ENCODE data around the gene CCDC127.
"Not testable (repeated sequence)": the region's sequence is repeated elsewhere in the genome, so short reads cannot be mapped to it uniquely, and the experiment has no call there.

Gene CCDC127, protein sequence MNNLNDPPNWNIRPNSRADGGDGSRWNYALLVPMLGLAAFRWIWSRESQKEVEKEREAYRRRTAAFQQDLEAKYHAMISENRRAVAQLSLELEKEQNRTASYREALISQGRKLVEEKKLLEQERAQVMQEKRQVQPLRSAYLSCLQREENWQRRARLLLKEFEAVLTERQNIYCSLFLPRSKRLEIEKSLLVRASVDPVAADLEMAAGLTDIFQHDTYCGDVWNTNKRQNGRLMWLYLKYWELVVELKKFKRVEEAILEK

DNA sequence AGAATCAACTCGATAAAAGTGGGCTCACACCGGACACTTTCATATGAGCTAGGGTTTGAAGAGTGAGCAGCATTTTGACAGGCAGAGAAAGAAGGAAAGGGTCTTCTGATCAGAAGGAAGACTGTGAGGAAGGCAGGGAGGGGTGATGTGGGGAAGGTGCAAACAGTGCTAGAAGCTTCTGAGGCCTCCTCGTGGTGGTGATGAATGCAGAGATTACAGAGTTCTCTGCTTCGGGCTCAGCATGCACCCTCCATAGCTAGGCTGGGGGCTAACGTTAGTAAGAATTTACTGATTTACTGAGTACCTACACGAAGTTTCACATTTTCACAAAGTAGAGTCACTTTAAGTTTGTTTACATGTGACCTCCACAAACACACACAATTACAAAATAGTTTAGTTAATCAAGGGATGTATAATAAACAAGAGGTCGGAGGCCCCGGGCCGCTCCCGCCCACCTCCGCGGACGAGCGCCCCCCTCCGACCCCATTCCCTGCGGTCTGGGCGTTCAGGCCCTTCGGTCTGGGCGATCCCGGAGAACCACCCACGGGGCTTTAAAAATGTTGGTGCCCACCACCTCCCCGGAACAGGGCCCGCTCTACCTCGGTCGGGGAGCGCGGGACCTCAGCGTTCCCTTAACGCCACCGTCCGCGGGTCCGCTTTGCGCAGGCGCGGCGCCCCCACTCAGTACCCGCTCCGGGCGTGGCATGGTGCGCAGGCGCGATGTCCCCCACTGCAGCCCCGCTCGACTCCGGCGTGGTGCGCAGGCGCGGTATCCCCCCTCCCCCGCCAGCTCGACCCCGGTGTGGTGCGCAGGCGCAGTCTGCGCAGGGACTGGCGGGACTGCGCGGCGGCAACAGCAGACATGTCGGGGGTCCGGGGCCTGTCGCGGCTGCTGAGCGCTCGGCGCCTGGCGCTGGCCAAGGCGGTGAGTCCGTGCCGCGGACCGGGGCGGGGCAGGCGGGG is at the start of gene CCDC127, which contains the start of gene SDHA:
CCDC127 (minus strand) TSS at position 660 of the 963 bp plus-strand sequence. CDS start 1,304 bp downstream, outside the sequence.
SDHA (plus strand) TSS at position 827 of the 963 bp plus-strand sequence; CDS start at position 863, 36 bp downstream.
- peak; percentile 92 for DNase-seq (ENCODE audit: low spot score)

DNA sequence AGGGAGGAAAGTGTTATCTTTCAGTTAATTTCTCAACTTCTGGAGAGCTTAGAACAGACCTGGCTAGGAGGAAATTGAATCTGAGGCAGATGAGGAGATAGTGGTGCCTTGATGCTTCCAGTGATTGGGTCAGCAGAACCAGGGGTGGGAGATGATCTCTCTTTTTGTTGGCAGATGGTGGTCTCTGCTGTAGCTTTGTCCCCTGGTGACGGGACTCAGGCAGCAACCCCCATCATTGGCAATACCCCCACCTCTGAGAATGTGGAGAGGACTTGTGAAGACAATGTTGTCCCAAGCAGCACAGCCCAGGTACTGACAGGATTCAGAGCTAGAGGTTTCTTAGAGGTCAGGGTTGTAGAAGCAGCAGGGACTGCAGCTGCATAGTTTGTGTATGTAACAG is 49.8 kb upstream of the CCDC127 start:
- DNase-seq (ENCODE audit: low spot score) = no peak

DNA sequence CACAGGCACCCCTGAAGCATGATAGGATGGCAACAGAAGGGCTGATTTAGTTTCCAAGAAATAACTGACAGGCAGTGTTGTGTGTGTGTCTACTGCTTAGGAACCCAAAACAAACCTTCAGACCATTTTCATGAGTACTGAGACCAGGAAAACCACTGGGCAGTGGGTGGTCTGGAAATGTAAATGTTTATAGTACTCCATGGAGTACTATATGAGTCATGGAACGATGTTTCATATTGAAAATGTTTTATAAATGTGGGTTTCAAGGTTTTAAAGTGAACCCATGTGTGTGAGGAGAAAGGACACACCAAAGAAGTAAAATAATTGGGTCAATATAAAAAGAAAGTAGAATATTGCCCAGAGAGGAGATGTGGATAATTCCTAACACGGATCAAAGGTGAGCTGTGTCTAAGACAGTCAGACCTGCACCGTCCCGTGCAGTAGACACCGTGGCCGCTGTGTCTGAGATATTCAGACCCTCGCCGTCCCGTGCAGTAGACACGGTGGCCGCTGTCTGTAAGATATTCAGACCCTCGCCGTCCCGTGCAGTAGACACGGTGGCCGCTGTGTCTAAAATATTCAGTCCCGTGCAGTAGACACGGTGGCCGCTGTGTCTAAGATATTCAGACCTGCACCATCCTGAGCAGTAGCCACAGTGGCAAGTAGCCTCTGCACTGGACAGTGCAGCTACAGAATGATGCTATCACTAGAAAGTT is 48.5 kb upstream of the CCDC127 start:
- not testable (repeated sequence) for DNase-seq (ENCODE audit: low spot score)

DNA sequence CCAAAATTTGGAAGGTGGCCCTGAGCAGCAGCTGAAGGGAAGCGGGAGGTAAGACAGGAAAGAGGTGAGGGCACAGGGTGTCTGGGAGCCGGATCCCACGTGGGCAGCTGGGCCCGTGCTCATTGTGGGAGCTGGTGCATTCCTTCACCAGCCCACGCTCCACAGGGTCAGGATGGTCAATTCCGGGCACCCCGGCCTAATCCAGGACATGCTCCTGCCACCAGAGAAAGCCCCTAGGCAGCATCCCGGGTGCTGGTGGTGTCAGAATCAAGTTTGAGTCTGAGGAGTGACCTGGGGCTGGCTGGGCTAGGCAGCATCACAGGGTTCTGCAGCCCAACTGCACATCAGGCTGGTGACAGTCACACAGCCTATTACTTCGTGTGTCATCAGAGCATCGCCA is 46.4 kb upstream of the CCDC127 start:
- DNase-seq (ENCODE audit: low spot score) = no peak

DNA sequence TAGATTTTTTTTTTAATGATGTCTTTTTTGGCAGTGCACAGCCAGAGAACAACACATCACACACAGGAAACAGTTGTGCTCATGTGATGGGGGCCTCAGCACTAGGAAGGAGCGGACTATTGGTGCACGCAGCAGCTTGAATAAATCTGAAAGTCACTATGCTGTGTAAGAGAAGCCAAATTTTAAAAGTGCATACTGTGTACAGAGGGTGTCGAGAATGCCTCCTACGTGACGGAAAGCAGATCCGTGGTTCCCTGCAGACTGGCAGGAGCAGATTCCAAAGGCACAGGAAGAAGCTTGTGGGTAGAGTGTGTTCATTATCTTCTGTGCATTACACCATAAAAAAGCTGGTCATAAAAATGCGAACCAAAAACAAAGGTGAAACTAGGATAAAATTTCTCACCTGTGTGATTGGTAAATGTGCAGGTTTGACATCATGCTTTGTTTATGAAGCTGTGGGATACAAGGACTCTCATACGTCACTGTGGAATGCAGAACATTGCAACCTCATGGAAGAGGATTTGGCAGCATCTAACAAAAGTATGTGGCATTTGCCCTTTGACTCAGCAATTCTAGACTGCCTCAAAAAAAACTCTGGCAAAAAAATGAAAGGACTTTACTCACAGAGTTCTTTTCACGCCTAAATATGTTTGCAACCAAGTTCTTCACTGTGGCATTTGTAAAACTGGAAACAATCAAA is 45.5 kb upstream of the CCDC127 start:
- DNase-seq (ENCODE audit: low spot score) = peak; percentile 15

DNA sequence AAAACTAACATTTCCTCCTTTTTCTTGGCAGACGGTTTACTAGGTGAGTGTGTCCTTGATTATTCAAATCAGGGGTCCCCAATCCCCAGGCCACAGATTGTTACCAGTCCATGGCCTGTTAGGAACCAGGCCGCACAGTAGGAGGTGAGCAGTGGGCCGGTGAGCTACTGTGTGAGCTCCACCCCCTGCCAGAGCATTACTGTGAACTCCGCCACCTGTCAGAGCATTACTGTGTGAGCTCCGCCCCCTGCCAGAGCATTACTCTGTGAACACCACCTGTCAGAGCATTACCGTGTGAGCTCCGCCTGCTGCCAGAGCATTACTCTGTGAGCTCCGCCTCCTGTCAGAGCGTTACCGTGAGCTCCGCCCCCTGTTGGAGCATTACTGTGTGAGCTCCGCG is 39.2 kb upstream of the CCDC127 start:
- no peak for DNase-seq (ENCODE audit: low spot score)

DNA sequence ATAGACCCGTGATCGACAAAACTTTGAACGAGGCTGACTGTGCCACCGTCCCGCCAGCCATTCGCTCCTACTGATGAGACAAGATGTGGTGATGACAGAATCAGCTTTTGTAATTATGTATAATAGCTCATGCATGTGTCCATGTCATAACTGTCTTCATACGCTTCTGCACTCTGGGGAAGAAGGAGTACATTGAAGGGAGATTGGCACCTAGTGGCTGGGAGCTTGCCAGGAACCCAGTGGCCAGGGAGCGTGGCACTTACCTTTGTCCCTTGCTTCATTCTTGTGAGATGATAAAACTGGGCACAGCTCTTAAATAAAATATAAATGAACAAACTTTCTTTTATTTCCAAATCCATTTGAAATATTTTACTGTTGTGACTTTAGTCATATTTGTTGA is 38.4 kb upstream of the CCDC127 start:
- not testable (repeated sequence) for DNase-seq (ENCODE audit: low spot score)

DNA sequence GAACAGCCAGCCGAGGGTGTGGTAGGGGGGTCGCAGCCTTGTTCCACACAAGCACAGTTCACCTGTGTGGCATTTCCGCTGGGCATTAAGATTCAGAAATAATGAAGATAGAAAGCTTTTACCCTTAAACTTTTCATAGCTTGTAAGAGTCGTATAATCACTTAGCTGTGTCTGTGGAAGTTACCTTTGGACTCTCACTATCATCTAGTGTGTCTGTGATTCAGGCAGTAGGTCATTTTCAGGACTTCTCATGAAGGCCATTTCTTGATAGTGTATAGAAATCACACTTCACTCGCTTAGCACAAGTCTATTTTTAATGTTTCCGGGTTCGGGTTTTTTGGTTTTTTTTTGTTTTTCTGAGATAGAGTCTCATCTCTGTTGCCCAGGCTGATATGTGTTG is 37.2 kb upstream of the CCDC127 start:
- not testable (repeated sequence) for DNase-seq (ENCODE audit: low spot score)

DNA sequence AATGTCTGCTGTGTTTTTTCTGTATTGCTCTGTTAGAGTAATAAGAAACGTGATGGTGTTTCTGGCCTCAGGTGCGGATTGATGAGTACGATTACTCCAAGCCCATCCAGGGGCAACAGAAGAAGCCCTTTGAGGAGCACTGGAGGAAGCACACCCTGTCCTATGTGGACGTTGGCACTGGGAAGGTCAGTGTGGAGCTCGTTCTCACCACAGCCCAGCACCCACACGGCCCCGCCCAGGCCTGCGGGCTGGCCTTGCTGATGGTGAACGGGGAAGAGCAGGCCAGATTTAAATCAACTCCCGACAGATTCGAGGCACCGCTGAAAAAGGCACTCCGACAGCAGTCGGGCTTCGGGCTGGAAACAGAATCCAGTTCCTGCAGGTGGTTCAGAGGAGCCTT is 36.4 kb upstream of the CCDC127 start:
- not testable (repeated sequence) for DNase-seq (ENCODE audit: low spot score)

DNA sequence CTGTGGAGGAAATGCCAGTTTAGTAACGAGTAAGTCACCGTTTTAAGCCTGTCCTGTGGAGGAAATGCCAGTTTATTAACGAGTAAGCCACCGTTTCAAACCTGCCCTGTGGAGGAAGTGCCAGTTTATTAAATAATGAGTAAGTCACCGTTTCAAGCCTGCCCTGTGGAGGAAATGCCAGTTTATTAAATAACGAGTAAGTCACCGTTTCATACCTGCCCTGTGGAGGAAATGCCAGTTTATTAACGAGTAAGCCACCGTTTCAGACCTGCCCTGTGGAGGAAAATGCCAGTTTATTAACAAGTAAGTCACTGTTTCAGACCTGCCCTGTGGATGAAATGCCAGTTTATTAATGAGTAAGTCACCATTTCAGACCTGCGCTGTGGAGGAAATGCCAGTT is 34.6 kb upstream of the CCDC127 start:
- DNase-seq (ENCODE audit: low spot score) = no peak

DNA sequence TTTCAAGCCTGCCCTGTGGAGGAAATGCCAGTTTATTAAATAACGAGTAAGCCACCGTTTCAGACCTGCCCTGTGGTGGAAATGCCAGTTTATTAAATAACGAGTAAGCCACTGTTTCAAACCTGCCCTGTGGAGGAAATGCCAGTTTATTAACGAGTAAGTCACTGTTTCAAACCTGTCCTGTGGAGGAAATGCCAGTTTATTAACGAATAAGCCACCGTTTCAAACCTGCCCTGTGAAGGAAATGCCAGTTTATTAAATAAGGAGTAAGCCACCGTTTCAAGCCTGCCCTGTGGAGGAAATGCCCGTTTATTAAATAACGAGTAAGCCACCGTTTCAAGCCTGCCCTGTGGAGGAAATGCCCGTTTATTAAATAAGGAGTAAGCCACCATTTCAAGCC is 34.0 kb upstream of the CCDC127 start:
- DNase-seq (ENCODE audit: low spot score) = not testable (repeated sequence)

DNA sequence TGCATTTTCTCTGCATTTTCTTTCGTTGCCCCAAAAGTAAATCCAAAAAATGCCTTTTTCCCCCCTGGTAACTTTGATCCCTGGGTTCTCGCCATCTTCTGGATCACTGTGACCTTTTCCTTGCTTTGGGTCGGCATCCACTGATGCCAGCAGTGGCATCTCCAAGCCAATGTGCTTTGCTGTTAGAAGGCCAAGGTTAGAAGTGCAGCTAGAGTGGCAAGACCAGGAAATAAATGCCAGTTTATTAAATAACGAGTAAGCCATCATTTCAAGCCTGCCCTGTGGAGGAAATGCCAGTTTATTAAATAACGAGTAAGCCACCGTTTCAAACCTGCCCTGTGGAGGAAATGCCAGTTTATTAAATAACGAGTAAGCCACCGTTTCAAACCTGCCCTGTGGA is 33.6 kb upstream of the CCDC127 start:
- not testable (repeated sequence) for DNase-seq (ENCODE audit: low spot score)

DNA sequence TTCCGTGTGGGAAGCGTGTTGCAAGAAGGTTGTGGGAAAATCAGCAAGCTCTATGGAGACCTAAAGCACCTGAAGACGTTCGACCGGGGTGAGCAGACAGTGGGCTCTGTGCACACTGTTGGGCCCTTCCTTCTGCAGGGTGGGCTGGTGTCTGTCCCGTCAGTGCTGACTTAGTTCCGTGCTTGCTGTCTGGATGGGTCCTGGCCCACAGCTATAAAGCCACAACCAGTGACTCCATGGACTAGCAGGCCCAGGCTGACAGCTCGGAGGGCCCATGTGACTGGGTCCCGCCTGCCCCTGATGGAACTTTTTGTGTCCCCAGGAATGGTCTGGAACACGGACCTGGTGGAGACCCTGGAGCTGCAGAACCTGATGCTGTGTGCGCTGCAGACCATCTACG is 33.1 kb upstream of the CCDC127 start:
- DNase-seq (ENCODE audit: low spot score) = not testable (repeated sequence)

DNA sequence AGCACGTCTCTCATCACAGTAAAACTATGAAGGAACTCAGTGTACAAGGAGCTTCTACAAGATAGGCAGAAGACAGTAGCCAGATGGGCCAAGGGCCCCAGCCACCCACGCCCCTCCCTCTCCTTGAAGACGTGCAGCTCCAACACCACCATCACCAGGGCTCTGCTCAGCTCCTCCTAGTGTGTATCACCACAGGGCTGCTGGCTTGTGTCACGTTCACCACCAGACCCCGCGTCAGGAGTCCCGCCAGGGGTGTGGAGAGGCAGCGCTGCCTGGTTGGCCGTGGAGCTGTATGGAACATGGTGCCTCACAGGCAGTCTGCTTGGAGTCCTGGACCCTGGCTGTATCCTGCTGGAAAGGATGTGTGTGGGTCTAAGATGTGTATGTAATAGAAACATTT is 32.4 kb upstream of the CCDC127 start:
- not testable (repeated sequence) for DNase-seq (ENCODE audit: low spot score)

DNA sequence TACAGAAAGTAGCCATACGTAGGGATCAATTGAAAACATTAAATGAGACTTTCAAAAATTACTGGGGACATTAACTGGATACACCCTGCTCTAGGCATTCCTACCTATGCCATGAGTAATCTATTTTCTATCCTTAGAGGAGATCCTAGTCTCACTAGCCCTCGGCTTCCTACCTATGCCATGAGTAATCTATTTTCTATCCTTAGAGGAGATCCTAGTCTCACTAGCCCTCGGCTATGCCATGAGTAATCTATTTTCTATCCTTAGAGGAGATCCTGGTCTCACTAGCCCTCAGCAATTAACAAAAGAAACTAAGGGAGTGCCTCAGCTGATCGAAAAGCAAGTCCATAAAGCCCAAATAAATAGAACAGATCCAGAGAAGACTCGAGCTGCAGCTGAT is 27.8 kb upstream of the CCDC127 start:
- not testable (repeated sequence) for DNase-seq (ENCODE audit: low spot score)

DNA sequence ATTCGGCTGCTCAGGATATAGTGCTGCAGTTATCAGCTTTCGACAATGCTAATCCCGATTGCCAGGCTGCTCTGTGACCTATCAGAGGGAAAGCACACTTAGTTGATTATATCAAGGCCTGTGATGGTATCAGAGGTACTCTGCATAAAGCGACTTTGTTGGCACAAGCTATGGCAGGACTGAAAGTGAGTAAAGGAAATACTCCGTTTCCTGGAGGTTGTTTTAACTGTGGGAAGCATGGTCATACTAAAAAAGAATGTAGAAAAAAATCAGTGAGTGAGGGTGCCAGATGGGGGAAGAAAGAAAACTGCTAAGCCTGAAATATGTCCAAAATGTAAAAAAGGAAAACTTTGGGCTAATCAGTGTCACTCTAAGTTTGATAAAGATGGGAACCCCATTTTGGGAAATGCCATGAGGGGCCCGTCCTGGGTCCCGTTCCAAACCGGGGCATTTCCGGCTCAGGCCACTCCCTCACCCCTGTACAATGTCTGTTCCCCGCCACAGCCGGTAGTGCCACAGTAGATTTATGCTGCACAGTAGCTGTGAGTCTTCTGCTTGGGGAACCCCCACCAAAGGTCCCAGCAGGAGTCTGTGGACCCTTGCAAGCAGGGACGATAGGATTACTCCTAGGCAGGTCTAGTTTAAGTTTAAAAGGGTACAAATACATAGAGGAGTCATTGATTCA is 25.9 kb upstream of the CCDC127 start:
- not testable (repeated sequence) for DNase-seq (ENCODE audit: low spot score)

DNA sequence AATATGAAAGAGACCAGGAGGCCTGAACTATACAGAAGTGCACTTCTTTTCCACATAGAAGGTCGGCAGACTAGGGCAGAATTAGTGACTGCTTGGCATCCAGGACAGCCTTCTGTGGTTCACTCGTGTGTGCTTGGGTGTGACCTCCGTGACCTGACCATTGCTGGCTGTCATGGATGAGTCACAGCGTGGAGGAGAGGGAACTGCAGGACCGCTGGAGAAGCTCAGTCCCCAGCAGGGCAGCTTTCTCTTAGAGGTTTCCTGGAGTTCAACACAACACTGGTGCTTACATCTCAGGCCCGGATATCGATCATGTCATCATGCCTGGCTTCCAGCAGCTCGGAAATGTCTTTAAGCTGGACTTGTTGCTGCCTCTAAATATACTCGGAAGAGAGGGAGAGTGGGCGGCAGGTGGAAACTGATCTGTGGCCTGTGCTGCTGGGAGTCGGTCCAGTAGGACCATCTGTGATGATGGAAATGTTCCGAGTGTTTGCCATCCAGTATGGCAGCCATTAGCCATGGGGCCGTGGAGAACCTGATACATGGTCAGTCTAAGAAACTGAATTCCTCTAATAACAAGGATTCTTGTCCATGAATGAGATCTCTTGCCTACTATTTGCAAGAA is 23.2 kb upstream of the CCDC127 start:
- DNase-seq (ENCODE audit: low spot score) = not testable (repeated sequence)

DNA sequence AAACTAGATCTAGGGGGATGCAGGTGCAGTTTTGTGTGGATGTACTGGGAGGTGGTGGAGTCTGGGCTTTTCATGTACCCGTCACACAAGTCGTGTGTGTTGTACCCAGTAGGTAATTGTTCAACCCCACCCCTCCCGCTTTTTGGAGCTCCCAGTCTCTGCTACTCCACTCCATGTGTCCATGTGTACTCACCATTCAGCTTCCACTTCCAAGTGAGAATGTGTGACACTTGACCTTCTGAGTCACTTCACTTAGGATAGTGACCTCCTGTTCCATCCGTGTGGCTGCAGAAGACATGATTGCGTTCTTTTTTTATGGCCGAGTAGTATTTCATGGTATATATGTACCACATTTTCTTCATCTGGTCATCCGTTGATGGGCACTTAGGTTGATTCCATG is 22.6 kb upstream of the CCDC127 start:
- not testable (repeated sequence) for DNase-seq (ENCODE audit: low spot score)

DNA sequence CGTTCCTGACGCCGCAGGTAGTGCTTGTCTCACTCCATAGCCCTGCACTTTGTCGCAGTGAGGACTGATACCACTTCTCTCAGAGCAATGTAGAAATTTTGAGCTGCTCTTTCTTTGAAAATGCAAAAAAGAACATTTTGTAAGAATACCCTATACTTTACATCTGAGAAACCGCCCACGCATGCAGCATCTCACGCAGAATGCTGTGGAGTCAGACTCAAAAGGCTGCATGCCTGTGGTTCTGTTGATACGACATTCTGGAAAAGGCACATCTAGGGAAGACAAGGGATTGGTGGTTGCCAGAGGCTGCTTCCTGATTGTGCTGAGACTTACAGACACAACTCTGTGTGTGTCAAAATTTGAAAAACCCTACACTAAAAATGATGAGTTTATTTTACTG is 20.0 kb upstream of the CCDC127 start:
- DNase-seq (ENCODE audit: low spot score) = not testable (repeated sequence)

DNA sequence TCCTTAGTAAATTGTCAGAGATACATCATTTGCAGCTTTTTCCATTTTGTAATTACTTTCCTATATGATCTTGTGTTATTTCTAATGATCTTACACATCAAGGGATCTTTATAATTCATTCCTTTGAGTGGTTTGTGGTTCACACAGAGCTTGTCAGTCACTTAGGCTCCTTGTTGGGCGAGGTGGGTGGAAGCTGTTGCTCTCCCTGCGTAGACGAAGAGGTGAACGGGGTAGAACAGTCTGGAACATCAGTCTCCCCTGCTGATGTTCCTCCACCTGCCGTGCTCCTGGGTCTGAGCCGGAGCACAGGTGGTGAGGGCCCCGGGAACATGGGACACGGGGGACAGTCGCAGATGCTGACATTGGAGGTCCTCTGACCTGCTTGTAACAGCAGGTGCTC is 17.6 kb upstream of the CCDC127 start:
- not testable (repeated sequence) for DNase-seq (ENCODE audit: low spot score)

DNA sequence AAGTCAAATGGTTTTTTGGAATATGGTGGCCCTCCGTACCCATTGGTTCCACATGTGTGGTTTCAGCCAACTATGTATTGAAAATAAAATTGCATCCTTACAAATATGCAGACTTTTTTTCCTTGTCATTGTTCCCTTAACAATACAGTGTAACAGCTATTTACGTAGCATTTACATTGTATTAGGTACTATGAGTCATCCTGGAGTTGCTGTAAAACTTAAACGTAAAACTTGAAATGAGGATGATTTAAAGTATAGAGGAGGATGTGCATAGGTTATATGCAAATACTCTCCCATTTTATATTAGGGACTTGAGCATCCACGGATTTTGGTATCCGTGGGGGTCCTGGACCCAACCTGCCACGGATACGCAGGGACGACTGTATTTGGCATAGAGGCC is 16.5 kb upstream of the CCDC127 start:
- DNase-seq (ENCODE audit: low spot score) = no peak
